Epithelial cell of prostate (primary cell): Measurements from ENCODE around the gene CYFIP1.

Experiments
- DNase-seq: peaks from one replicate; pipeline ENCODE4 v3.0.0-alpha.2; 2011; ENCODE audit warnings: low read depth, low spot score
- H3K27ac ChIP-seq: fragments of 450-650 bp; 2 replicates; pipeline ENCODE4 v1.5.1; 2017; ENCODE audit warnings: mild to moderate bottlenecking

Gene CYFIP1

GRCh38 chr15:22839046-22839695, 141.0 kb downstream of the CYFIP1 start:
- no peak for DNase-seq
- peak overlapping the region; percentile 93 for H3K27ac ChIP-seq

GRCh38 chr15:22838292-22839042, 141.7 kb downstream of the CYFIP1 start, which contains the start of gene NIPA2:
TSS of gene NIPA2 (plus strand) at chr15:22838666. CDS start at chr15:22851732, 13,066 bp downstream.
- peak; percentile 80 for DNase-seq
- peak within 1 kb of the TSS; percentile 93 for H3K27ac ChIP-seq

GRCh38 chr15:22831473-22831872, 148.7 kb downstream of the CYFIP1 start:
- DNase-seq, result no peak
- no peak overlapping the region for H3K27ac ChIP-seq

DNA sequence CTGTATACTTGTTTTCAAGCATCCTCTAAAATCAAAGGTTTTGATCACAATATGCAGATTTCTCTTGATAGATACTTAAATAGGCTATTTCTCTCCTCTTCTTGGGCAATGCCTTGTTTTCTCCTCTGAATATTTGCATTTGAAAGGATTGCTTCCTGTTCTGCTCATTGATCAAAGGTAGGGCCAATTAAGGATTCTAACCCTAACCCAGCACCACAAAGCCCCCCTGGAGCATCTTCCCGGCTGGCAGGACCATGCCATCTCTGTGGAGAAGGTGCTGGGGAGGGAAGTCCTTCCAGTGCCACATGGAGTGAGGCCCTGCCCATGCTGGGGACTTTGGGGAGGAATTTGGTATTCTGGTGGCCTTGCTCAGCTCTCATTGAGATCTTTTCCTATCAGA, 153.0 kb downstream of the CYFIP1 start:
- no peak for DNase-seq
- H3K27ac ChIP-seq, result no peak overlapping the region

DNA sequence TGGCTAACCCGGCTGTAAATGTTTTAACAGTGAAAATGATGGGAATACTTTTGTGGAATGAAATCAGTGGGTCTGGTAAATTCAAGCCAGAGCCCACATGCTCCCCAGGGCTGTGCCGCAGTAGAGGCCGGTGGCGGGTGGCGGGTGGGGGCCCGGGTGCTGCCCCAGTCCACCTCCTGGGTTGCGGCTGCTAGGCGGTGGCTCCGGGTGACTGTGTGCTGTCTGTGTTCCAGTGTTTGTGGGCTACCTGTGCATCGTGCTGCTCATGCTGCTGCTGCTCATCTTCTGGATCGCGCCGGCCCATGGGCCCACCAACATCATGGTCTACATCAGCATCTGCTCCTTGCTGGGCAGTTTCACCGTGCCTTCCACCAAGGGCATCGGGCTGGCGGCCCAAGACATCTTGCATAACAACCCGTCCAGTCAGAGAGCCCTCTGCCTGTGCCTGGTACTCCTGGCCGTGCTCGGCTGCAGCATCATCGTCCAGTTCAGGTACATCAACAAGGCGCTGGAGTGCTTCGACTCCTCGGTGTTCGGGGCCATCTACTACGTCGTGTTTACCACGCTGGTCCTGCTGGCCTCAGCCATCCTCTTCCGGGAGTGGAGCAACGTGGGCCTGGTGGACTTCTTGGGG, 156.6 kb downstream of the CYFIP1 start:
- DNase-seq, result no peak
- H3K27ac ChIP-seq, result no peak overlapping the region

DNA sequence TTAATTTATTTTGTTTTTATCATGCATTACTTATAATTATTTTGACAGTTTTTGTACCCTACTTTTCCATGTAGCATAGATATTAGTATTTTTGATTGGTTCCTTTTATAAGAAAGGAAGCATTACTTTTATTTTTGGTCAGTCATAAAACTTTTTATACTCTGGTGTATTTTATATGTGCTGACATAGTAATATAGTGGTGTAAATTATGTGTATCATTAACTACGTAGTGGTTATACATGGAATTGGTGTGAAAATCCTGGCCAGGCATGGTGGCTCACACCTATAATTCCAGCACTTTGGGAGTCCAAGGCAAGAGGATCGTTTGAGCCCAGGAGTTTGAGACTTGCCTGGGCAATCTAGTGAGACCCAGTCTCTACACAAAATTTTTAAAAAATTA, 160.5 kb downstream of the CYFIP1 start:
- H3K27ac ChIP-seq, result no peak overlapping the region
- DNase-seq, result no peak
